Measurements from ENCODE around the gene UBE2D2. TPM values are rescaled to one million over a fixed set of nuclear protein-coding genes. Genes with fewer than 3 reads are reported as not detected.

The UBE2D2 gene
- total and polyA plus RNA-seq, 3 donors from 2014 or later: 102 to 386 (median 116) TPM

DNA sequence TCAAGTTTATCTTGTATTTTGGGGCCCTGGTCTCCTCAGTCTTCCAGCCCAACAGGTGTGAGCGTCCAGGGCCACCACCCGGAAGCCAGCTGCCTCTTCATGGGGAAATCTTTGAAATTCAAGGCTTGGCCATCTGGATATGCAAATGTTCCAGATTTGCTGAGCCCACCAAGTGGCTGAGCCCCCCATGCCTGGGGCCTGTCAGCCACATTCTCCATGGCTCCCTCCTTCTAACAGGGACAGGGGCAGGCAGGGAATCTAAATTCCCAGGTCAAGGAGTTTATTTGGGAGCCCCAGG is 72.8 kb downstream of the UBE2D2 start:
- peak; percentile 11 for DNase-seq
- Histone ChIP-seq H3K27ac (no peak overlapping the region), H3K27me3 (no peaks in the 10 kb centered on the region), H3K36me3 (ENCODE audit: low read depth, missing control alignments) (no peaks in the 10 kb centered on the region), H3K4me3 (no peak overlapping the region), H3K9me3 (no peaks in the 10 kb centered on the region), H3K4me1 (peaks cover 53% of the 10 kb centered on the region)
- 70 to 74% methylated on average over 2 of the region's 2 CpGs for WGBS, 2 donors
- intact Hi-C loops (cut with DNase I; ENCODE audit: low total_unique reads): loop anchor here (5.0 to 10.0 kb wide), 2 partner anchors 61 to 133 kb away; no protein-coding TSS in a partner anchor
- TF ChIP-seq POLR2A (IDR thresholded peaks at IDR 0.05): no peak
- TF ChIP-seq, protein P1, sequence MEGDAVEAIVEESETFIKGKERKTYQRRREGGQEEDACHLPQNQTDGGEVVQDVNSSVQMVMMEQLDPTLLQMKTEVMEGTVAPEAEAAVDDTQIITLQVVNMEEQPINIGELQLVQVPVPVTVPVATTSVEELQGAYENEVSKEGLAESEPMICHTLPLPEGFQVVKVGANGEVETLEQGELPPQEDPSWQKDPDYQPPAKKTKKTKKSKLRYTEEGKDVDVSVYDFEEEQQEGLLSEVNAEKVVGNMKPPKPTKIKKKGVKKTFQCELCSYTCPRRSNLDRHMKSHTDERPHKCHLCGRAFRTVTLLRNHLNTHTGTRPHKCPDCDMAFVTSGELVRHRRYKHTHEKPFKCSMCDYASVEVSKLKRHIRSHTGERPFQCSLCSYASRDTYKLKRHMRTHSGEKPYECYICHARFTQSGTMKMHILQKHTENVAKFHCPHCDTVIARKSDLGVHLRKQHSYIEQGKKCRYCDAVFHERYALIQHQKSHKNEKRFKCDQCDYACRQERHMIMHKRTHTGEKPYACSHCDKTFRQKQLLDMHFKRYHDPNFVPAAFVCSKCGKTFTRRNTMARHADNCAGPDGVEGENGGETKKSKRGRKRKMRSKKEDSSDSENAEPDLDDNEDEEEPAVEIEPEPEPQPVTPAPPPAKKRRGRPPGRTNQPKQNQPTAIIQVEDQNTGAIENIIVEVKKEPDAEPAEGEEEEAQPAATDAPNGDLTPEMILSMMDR (IDR thresholded peaks at IDR 0.05): no peak

DNA sequence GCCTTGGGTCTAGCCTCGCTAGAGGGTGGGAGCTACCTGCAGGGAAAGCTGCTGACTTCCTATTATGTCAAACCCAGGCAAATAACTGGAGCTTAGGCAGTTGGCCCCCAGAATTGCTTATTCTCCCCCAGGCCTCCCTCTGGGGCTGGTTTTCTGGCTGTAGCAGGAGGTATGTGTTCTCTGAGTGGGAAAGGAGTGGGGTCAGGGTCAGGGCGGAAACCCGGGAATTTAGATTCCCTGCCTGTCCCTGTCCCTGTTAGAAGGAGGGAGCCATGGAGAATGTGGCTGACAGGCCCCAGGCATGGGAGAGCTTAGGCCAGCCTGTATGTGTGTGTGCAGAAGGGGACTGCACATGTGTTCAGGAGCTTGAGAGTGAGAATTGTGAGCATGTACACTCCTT is 73.4 kb downstream of the UBE2D2 start:
- Histone ChIP-seq H3K27me3 (no peaks in the 10 kb centered on the region), H3K4me1 (peaks cover 56% of the 10 kb centered on the region), H3K4me3 (no peak overlapping the region), H3K9me3 (no peaks in the 10 kb centered on the region), H3K27ac (no peak overlapping the region), H3K36me3 (ENCODE audit: low read depth, missing control alignments) (no peaks in the 10 kb centered on the region)
- peak; percentile 13 for DNase-seq
- intact Hi-C loops (cut with DNase I; ENCODE audit: low total_unique reads): loop anchor here (5.0 to 10.0 kb wide), 2 partner anchors 60 to 133 kb away; no protein-coding TSS in a partner anchor
- TF ChIP-seq, protein P1 (IDR thresholded peaks at IDR 0.05): no peak
- TF ChIP-seq POLR2A (IDR thresholded peaks at IDR 0.05): no peak
- WGBS, 2 donors: 53 to 67% methylated on average over 3 of the region's 3 CpGs

DNA sequence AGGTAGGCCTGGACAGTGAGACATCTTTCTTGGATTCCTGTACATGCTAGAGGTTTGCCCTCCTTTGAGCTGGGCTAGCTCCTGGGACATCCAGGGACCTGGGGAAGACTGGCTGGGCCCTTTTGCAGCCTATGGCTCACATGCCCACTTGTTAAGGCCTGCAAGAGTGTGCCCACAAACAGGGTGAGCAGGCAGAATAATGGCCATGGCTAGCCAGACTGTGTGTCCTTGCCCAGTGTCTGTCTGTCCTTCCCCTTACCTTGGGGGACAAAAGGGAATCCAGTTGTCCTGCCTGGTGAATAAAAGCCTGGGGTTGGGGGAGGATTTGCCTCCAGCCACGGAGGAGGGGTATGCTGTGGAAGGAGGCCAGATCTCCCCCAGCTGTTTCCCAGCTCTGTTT is 74.1 kb downstream of the UBE2D2 start:
- H3K4me1 ChIP-seq: peaks cover 56% of the 10 kb centered on the region
- intact Hi-C loops (cut with DNase I; ENCODE audit: low total_unique reads): loop anchor here (10.0 kb wide), 1 partner anchor 60 kb away; no protein-coding TSS in a partner anchor
- 44 to 62% methylated on average over 1 of the region's 1 CpG for WGBS, 2 donors
- TF ChIP-seq POLR2A (IDR thresholded peaks at IDR 0.05): no peak
- TF ChIP-seq, protein P1 (IDR thresholded peaks at IDR 0.05): no peak
- H3K27ac ChIP-seq: no peak overlapping the region
- peak; percentile 12 for DNase-seq
- no peaks in the 10 kb centered on the region for H3K27me3 ChIP-seq
- H3K36me3 ChIP-seq (ENCODE audit: low read depth, missing control alignments): no peaks in the 10 kb centered on the region
- H3K9me3 ChIP-seq: no peaks in the 10 kb centered on the region
- H3K4me3 ChIP-seq: no peak overlapping the region

DNA sequence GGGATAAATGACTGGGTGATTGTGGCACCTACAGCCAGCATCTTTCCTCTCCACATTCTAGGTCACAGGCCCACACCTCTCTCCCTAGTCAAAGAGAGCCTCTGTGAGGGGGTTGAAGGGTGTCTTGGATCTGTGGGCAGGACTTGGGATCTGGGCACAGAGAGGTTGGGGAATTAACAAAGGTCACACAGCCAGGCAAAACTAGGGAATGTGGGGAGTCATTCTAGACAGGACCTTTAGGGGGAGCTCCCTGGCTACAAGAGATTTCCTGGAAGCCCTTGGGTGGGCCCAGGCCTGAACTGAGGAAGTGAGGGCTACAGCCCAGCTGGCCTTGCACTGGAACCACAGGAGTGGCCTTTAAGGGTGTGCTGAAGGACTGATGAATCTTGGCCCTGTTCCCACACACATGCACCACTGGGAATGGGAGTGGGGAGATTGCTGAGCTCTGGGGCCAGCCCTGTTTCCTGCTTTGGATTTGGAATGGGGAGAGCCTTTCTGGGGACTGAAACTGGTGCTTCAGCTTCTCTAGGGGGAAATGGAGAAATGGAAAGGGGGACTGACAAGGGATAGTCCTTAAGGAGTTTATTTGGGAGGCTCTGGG is 74.6 kb downstream of the UBE2D2 start:
- intact Hi-C loops (cut with DNase I; ENCODE audit: low total_unique reads): loop anchor here (10.0 kb wide), 1 partner anchor 59 kb away; no protein-coding TSS in a partner anchor
- no peak for TF ChIP-seq POLR2A (IDR thresholded peaks at IDR 0.05)
- TF ChIP-seq, protein P1 (IDR thresholded peaks at IDR 0.05): peak; percentile 51 to 74 (median 58)
- Histone ChIP-seq H3K27me3 (no peaks in the 10 kb centered on the region), H3K9me3 (no peaks in the 10 kb centered on the region), H3K4me1 (peaks cover 56% of the 10 kb centered on the region), H3K4me3 (no peak overlapping the region), H3K27ac (peak overlapping the region in 1 of 2 donors; percentile 28), H3K36me3 (ENCODE audit: low read depth, missing control alignments) (no peaks in the 10 kb centered on the region)
- DNase-seq: peak; percentile 86

Data from testis (tissue), 3 donors.